ENCODE measurements around the gene ETV6.

ETV6 gene

DNA sequence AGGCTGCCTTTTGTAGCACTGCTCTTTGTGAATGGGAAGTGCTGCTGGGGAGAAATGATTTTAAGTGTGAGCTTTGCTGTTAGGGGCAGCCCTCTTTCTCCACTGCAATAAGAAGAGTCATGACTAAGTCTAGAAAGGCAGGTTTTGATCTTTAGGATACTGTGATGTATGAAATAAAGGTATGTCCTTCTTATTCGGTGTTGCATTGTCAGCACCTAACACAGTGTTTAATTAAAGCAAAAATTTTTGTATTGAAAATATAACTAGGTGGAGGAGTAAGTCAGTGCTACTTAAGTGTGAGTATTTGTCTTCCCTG is 81.5 kb downstream of the ETV6 start:
- no peak for DNase-seq
- Mint-ChIP-seq H3K4me1 (peaks cover 26% of the 10 kb centered on the region), H3K27ac (no peak overlapping the region), H3K36me3 (ENCODE audit: low read depth) (peaks cover 5% of the 10 kb centered on the region), H3K27me3 (ENCODE audit: low read depth, poor library complexity) (no peaks in the 10 kb centered on the region), H3K9me3 (no peaks in the 10 kb centered on the region), H3K4me3 (no peak overlapping the region)
- TF ChIP-seq, protein P1, sequence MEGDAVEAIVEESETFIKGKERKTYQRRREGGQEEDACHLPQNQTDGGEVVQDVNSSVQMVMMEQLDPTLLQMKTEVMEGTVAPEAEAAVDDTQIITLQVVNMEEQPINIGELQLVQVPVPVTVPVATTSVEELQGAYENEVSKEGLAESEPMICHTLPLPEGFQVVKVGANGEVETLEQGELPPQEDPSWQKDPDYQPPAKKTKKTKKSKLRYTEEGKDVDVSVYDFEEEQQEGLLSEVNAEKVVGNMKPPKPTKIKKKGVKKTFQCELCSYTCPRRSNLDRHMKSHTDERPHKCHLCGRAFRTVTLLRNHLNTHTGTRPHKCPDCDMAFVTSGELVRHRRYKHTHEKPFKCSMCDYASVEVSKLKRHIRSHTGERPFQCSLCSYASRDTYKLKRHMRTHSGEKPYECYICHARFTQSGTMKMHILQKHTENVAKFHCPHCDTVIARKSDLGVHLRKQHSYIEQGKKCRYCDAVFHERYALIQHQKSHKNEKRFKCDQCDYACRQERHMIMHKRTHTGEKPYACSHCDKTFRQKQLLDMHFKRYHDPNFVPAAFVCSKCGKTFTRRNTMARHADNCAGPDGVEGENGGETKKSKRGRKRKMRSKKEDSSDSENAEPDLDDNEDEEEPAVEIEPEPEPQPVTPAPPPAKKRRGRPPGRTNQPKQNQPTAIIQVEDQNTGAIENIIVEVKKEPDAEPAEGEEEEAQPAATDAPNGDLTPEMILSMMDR (IDR thresholded peaks at IDR 0.05): no peak

DNA sequence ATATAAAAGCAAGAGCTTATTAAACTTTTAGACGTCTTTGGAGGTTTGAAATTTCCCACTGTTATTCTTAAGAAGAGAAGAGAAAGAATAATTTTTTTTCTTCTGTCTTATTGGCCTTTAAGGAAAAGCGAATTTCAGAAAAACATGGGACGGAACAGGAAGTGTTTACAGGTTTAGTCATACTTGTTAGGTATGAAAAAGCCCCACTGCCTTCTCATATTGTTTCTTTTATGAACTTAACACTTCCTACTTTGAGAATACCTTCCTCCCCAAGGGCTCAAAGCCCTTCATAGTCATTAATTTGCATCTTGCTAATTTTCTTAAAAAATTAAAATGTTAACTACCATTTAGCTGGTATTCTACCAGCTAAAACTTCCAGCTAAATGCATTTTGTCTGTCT is 82.0 kb downstream of the ETV6 start:
- no peak overlapping the region for H3K27ac Mint-ChIP-seq

GRCh38 chr12:11732023-11732422 is 82.5 kb downstream of the ETV6 start:
- TF ChIP-seq, protein P1 (IDR thresholded peaks at IDR 0.05): no peak
- no peak for DNase-seq
- Mint-ChIP-seq H3K4me3 (no peak overlapping the region), H3K36me3 (ENCODE audit: low read depth) (peaks cover 5% of the 10 kb centered on the region), H3K27me3 (ENCODE audit: low read depth, poor library complexity) (no peaks in the 10 kb centered on the region), H3K4me1 (peaks cover 19% of the 10 kb centered on the region), H3K27ac (no peak overlapping the region), H3K9me3 (no peaks in the 10 kb centered on the region)

More for the DNA sequence above, 82.0 kb downstream of the ETV6 start:
- peaks cover 23% of the 10 kb centered on the region for H3K4me1 Mint-ChIP-seq
- no peaks in the 10 kb centered on the region for H3K27me3 Mint-ChIP-seq (ENCODE audit: low read depth, poor library complexity)
- peaks cover 5% of the 10 kb centered on the region for H3K36me3 Mint-ChIP-seq (ENCODE audit: low read depth)
- no peak for DNase-seq
- TF ChIP-seq, protein P1 (IDR thresholded peaks at IDR 0.05): no peak
- no peaks in the 10 kb centered on the region for H3K9me3 Mint-ChIP-seq
- H3K4me3 Mint-ChIP-seq: no peak overlapping the region

GRCh38 chr12:11732715-11733114 is 83.2 kb downstream of the ETV6 start:
- TF ChIP-seq, protein P1 (IDR thresholded peaks at IDR 0.05): no peak
- Mint-ChIP-seq H3K4me1 (peaks cover 20% of the 10 kb centered on the region), H3K36me3 (ENCODE audit: low read depth) (peaks cover 5% of the 10 kb centered on the region), H3K27me3 (ENCODE audit: low read depth, poor library complexity) (no peaks in the 10 kb centered on the region), H3K9me3 (no peaks in the 10 kb centered on the region), H3K27ac (peak overlapping the region; percentile 74), H3K4me3 (no peak overlapping the region)
- DNase-seq: no peak

DNA sequence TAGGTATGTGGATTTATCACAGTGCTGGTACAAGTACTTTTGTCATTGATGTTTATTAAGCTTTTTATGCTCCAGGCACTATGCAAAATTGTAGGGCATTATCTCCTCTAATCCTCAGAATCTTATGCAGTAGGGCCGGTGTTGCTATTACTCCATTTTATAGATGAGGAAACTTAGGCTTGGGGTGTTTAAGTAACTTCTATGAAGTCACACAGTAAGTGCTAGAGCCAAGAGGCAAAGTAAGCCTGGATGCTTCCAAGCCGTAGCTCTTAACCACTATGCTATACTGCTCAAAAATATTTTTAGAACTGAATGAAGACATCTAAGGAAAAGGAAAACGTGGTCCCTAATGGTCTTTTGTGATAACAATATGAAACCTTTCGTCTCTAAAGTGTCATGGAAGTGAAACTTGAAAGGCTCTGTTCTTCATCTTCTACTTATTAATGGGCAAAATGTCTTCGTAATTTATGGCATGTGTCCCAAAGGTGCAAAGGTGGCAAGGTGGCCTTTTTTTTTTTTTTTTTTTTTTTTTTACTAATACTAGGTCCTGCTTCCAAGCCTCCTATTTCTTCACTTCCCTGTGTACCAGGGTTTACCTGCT is 85.2 kb downstream of the ETV6 start:
- H3K4me1 Mint-ChIP-seq: peaks cover 24% of the 10 kb centered on the region
- no peaks in the 10 kb centered on the region for H3K27me3 Mint-ChIP-seq (ENCODE audit: low read depth, poor library complexity)
- H3K9me3 Mint-ChIP-seq: no peaks in the 10 kb centered on the region
- peaks cover 5% of the 10 kb centered on the region for H3K36me3 Mint-ChIP-seq (ENCODE audit: low read depth)
- TF ChIP-seq, protein P1 (IDR thresholded peaks at IDR 0.05): no peak
- H3K4me3 Mint-ChIP-seq: no peak overlapping the region
- DNase-seq: no peak
- H3K27ac Mint-ChIP-seq: no peak overlapping the region

GRCh38 chr12:11738450-11738849 is 89.0 kb downstream of the ETV6 start:
- no peak overlapping the region for H3K4me3 Mint-ChIP-seq
- H3K36me3 Mint-ChIP-seq (ENCODE audit: low read depth): peaks cover 5% of the 10 kb centered on the region
- H3K4me1 Mint-ChIP-seq: peaks cover 29% of the 10 kb centered on the region
- TF ChIP-seq, protein P1 (IDR thresholded peaks at IDR 0.05): no peak
- DNase-seq: no peak
- H3K27ac Mint-ChIP-seq: no peak overlapping the region
- H3K9me3 Mint-ChIP-seq: no peaks in the 10 kb centered on the region
- no peaks in the 10 kb centered on the region for H3K27me3 Mint-ChIP-seq (ENCODE audit: low read depth, poor library complexity)
